HT1080 (cell line): Measurements from ENCODE around the gene RAB31. TPM values are rescaled to one million over a fixed set of nuclear protein-coding genes. Genes with fewer than 3 reads are reported as not detected.

ENCODE experiments used
- DNase-seq: peaks from one replicate; pipeline ENCODE4 v3.0.0-alpha.2; 2015; ENCODE audit warnings: low read depth
- total RNA-seq: library from RNA; depleted of rRNA; stranded (reverse); fragments of >200 nt; shearing (Covaris generic); gene quantifications from 2 replicates; pipeline ENCODE4 v1.2.3, GENCODE V29; 2014

The RAB31 gene
- total RNA-seq, 1 experiment from 2014 or later = 82.2 TPM

DNA sequence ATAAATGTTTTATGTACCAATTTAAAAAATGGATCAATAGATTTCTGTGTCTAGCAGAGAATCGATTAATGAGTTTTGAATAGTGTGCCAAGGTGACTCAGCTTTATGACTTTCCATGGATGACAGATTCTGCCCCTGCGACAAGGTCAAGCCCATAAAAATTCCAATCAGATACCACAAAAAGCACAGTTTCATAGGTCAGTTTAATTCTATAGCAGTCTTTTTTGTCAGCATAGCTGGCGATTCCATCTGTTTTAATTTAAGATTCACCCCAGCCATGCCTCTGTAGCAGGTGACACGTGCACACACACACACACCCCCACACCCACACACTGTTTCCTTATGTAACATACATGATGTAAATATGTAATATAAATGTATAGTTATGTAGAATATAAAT lies 28.9 kb downstream of the RAB31 start:
- peak; percentile 61 for DNase-seq

DNA sequence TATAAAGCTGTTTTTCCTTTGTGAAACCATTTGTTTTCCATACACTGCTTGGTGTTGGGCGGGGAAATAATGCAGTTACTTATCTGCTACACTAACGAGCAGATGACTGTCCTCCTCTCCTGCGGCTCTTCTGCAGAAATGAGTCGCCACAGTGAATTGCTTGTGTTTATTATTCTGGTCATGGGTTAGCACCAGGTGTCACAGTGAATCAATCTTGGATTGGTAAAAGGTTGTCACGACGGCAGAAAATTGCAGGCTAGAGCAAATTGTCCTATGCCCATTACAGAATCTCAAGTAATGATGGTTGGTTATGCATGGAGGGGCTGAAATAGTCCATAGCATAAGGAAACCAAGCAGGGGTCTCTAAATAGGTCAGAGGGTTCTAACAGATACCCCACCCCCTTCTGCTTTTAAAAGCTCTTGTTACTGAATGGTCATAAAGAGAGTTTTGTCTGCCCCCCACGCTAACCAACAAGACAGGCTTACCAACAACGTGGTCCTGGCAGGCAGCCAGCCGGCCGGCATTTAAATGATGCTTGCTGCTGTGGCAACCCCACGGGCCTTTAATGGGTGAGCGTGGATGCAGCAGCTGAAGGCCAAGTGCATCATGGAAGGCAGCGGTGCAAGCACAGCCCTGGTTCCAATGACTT lies 29.5 kb downstream of the RAB31 start:
- peak; percentile 71 for DNase-seq

DNA sequence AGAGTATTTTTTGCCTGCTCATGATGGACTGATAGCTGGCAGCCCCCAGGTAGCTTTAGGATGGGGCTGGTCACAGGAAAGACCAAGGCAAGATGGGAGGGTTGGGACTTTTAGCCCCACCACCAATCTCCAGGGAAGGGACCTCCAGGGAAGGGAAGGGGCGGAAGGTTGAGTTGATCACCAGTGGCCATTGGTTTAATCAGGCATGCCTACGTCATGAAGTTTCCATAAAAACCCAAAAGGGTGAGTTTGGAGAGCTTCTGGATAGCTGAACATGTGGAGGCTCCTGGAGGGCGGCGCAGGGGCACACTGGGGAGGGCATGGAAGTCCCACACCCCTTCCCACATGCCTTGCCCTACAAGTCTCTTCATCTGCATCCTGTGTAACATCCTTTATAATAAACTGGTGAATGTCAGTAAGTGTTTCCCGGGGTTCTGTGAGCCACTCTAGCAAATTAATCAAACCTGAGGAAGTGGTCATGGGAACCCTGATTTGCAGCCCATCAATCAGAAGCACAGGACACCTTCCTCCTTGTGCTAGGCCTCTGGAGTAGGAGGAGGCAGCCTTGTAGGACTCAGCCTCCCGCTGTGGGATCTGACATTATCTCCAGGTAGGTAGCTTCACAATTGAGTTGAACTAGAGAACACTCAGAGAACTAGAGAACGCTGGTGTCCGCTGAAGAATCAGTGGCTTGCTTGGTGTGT lies 30.3 kb downstream of the RAB31 start:
- DNase-seq = no peak

DNA sequence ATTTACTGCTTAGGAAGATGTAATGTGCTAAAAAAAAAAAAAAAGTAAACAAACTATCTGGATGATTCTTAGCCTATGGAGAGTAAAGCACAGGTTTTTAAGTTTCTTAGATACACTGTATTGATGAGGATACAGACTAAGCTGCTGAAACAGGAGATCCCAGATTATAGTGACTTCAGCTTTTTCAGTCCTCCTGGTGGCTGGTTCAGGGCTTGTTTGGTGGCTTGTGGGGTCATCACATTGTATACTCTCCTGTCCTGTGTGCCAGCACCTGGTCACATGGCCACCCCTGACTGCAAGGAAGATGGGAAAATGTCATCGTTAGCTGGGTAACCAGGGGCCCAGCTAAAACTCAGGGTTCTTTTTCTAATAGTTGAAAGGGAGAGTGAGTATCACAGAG lies 31.4 kb downstream of the RAB31 start:
- DNase-seq = no peak

DNA sequence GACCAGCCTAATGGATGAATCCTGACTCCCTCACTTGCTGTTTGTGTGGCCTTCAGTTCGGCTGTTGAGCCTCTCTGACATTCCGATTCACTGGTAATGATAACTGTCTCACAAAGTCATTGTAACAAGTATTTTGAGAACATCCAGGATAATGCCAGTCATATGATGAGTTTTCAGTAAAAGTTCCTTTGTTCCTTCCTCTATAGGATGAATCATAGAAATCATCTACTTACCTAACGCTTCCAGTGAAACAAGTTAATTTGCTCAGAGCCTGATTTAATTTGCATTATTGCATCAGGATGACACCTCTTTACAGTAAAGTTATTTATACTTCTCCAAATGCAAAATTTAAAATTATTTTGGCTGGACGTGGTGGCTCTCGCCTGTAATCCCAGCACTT lies 32.0 kb downstream of the RAB31 start:
- DNase-seq = peak; percentile 46

DNA sequence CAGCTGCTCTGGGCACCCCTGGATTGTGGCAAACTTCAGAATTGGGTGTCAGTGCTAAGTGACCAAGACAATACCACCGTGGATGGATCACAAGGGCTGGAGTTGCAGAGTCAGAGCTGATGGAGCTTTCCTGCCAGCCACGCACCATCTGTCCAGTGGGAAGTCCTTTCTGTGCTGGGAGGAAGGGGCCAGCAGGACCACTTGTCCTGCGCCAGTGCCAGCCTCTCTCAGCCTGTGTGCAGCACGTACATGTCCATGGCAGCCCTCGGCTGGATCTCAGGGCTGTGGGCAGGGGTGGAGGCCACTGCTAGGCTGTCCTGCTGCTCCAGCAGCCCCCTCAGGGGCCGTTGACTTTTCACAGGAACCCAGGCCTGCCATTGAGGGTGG lies 33.3 kb downstream of the RAB31 start:
- DNase-seq = no peak

DNA sequence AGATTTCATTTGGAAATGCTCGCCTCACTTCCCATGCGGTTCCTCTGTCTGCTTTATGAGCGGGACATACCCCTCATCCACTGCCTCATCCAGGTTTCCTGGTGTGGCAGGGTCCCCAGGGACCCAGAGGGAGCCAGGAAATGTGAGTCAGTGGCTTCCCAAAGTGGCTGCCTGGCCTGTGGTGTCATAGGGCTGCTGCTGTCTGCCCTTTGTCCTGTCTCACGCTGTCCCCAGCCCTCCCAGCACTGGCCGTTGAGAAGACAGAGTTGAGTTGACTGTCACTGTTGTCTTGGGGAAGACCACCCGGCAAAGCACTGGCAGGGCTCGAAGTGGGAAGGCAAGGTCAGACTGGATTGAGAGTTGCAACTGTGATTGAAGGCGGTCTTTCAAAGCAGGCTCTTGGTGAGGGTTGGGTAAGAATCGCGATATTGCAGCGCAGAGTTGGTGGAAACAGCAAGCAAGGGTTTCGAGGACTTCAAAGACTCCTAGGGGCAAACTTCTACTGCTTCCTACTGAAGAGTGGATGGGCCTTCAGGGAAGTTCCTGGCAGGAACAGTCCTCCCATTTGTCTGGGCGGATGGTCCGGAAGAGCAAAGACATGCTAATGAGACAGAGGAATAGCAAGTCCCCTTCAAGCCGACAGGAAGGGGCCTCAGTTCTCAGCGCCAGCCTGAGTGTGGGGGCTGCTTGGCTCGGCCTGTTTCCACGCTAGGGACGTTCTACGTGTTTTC lies 33.9 kb downstream of the RAB31 start:
- peak; percentile 68 for DNase-seq

DNA sequence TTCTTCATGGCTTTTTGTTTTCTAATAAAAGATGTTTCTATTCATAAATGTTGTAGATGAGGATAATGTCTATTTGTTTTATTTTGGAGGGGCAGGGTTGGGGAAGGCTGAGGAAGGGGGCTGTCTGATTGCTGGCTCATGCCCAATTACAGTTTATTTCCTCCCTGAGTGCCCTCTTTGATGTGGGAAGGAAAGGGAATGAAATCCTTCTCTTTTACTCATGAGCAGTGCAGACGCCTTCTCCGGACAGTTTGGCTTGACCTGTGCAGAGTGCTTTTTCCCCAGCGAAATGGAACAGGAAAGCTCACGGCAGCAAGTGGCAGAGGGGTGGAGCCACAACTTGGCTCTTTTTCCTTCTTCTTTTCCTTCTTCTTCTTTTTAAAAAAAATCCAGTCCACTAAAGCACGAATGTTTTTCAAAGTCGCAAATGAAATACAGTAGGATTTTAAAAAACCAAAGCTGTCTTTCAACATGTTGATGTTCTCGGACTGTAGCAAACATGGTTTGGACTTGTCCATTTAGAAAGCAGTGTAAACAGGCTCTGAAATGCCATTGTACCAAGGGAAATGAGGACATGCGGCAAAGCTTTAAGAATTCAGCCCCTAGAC lies 34.5 kb downstream of the RAB31 start:
- DNase-seq = peak; percentile 83

DNA sequence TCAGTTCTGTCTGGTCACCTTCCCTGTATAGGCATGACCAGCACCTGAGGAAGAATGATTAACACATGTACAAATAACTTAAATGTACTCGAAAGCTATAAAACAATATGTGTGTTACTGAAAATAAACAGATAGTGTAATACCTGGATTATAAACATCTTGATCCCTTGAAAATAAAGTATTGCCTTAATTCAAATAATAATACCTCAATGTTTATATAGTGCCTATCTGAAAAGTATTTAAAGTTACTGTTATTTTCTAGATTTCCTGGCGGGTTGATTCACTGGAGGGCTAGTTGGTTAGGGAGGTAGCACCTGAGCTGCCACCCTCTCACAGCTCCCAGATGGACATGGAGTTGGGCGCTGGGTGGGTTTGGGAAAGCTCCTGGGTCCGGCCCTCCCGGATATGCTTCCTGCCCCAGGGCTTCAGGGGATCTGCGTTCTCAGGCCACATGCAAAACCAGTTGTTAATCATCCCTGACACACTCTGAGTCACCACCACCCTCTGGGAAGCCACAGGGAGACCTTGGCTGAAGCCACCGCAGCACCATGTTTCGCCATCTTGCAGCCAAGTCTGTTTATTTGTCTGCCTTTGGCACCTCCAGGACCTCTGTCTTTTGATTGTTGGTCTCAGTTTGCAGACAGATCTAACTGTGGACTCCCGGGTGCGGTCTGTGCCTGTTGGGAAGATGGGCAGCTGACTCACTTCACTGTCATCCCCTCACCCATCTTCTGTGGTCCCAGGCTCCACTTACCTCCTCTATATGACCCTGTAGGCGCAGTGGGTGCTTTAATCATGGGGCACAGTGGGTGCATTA lies 35.3 kb downstream of the RAB31 start:
- DNase-seq = peak; percentile 100

DNA sequence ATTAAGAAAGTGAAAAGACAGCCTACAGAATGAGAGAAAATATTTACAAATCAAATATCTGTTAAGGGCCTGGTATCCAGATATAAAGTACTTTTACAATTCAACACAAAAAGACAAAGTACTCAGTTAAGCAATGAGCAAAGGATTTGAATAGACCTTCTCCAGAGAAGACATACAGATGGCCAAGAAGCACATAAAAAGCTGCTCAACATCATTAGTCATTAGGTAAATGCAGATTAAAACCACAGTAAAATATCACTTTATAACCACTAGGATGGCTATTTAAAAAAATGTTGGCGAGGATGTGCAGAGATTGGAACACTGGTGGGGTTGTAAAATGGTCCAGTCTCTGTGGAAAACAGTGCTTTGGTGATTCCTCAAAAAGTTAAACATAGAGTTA lies 38.9 kb downstream of the RAB31 start:
- peak; percentile 39 for DNase-seq

DNA sequence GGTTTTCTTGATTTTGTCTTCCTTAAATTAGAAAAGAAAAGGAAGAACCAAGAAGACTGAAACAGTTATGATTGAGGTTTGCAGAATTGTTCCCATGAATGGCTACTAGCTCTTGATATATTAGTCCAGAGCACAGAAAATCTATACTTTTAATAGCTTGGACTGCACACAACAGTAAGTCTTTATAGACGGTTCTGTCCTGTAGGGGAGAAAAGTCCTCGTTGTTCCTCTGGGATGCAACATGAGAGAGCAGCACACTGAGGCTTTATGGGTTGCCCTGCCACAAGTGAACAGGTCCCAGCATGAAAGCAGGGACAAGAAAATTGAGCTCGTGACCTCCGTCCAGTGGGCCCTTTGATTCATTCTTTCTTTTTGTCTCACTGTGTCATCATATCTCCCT lies 41.5 kb downstream of the RAB31 start:
- no peak for DNase-seq

DNA sequence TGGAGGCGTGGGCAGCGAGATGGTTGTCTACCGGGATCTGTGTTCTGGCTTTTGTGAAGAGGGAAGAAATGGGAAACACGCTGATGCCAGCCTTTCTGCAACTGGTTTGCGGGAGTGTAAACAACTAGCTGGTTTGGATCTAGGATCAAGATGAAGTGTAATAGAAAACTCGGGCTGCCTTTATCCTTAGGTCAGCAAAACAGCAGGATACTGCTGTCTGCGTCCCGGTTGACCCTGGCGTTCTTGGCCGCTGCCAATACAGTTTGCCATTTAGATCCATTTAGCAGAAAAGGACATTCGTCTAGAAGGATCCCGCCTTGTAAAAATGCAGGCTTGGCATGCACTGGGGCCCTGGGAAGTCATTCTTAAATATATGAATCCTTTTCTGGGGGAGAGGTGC lies 42.0 kb downstream of the RAB31 start:
- DNase-seq = no peak

DNA sequence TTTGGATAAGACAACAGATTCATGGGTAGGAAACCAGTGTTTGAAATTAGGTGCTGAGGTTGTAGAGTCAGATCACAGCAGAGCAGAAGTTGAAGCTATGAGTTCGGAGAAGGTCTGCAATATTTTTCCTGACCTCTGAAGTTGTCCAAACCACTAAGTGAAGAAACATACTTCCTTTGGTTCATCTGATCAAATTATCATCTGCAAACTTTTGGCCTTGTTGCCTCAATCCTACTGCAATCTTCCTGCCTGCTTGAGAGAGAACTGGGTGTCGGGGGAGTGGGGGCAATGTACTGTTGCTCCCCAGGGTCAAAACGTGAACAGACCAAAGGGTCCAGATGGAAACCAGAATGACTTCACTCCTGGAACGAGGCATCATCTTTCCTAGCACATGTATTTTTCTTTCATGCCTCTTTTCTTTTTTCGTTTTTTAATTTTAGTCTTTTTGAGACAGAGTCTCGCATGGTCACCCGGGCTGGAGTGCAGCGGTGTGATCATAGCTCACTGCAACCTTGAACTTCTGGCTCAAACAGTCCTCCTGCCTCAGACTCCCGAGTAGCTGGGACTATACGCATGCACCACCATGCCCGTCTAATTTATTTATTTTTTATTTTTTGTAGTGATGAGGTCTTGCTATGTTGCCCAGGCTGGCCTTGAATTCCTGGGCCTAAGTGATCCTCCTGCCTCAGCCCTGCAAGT lies 42.7 kb downstream of the RAB31 start:
- no peak for DNase-seq

DNA sequence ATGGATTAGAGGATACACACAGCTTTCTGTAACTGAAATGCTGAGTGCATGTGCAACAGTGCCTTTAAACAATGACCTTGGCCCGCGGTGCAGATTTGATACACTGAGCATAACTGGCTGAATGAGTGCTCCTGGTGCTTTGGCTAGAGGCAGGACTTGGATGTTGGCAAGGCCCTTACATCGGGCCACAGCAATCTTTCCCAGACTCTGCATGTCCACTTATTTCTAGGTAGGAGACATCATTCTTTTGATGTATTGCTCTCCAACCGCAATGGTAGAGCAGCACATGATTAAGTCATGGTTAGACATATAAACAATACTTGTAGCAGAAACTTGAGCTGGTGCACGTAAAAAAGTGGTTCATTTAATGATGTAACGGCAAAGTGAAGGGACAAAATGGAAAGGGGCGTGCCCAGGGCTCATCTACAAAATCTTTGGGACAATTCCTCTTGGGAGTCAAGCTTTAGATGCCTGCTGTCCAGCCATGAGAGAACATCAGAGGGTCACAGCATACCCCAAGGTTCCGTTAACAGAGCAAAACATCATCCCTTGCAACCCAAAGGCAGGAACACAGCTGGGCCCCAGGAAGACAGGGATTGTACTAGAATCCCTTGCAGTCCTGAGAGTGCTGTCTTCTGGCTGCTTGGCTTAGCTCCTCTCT lies 43.4 kb downstream of the RAB31 start:
- no peak for DNase-seq

DNA sequence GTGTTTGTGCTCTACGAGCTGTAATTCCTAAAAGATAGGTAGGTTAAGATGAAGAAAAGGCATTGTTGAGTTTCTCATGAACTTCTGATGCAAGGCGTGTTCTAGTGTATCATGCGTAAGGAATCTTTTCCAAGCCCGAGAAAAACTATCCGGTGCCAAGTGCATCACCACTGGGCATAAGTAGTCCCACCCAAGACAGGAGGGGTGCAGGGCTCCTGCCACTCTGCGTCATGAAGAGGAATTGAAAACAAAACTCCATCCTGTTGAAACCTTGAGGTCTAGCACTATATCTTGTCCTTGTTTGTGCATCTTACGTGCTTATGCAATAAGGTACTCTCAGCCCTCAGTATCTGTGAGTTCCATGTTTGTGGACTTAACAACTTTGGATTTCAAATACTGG lies 45.7 kb downstream of the RAB31 start:
- peak; percentile 95 for DNase-seq

DNA sequence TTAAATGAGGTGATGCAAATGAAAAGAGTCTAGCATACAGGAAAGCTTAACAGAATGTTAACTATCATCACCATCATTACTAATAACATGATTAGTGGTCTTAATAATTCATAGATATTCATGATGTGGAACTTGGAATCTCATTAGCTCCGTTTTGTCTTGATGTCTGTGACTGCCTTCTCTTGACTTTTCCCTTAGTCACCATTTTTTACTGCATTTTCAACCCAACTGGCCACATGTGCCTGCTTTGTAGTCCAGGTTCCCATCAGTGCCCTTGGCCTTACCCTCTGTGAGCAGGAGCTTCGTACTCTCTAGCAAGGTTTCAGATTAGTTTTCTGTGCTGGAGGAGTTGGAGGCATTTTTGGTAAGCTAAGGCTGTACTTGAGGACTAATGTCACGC lies 47.0 kb downstream of the RAB31 start:
- DNase-seq = no peak

DNA sequence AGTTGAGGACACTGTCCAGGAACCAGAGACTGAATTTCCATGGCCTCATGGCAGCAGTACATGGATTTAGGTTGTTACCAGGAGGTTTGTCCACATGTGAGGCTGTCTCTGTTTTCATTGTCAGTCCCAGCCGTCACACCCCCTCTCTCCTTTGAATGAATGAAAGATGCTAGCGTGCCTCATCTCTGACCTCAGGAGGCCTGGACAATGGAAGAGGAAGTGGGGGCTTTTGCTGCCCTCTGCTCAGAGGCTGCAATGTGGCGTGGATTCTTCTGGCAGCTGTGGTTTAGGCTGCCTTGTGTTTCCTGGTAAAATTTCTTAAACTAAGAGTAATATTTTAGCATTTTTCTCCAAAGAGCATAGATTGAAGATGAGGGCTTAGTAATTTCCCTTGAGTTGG lies 47.5 kb downstream of the RAB31 start:
- no peak for DNase-seq

DNA sequence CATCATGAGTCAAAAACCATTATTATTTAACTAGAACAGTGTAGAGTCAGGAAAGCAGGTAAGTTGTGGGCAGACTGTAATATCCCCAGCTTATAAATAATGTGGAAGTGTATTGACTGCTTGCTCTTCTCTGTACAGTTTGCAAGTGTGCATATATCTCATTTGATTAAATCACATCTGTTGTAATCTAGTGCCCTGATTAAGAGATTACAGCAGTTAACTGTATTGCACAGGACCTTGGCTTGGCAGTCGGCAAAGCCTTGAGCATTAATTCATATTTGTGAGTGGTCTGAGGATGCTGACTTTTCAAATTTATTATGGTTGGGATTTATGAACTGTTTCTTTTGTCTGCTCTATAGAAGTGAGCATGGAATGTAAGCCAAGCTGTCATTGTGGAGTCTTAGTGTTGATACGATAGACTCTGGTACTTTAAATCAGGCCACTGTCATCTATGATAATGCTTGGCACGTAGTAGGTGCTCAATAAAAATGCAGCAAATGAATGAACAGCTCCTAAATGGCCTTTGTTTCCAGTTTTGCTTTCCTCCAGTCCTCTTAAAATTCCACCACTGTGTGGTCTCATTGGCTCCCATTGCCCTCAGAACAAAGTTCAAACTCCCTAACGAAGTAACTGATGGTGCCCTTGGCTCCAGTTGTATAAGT lies 48.3 kb downstream of the RAB31 start:
- DNase-seq = no peak

DNA sequence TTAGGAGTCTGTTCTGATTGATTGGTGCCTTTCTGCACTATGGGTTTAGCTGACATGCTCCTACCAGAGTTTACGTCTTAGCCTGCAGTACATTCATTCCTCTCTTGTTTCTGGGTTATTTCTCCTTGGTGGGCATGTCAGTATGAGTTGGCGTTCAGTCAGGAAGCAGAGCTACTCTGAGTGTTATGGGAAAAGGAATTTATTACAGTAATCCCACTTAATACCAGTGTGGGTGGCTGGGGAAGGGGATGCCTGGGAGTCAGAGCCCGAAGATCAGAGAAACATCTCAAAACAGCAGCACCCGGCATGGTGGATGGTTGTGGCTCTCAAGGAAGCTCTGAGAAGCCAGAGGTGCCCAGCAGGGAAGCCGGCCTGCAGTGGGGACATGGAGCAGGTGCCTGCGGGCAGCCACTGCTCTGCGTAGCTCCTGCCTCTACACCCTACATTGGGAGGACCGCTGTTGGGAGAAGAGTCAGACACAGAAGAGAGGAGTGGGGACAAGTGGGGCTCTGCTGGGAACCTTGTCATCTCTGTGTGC lies 48.9 kb downstream of the RAB31 start:
- no peak for DNase-seq
